Central memory CD8-positive, alpha-beta T cell (primary cell): ENCODE measurements around the gene ZIC1.

ENCODE experiments used
- ATAC-seq: fragments of 150-1000 bp; cut with Tn5 transposase; replicated peaks from 2 replicates; pipeline ENCODE4 v1.10.0; 2022; ENCODE audit warnings: mild to moderate bottlenecking, moderate FRiP score, moderate number of reproducible peaks; ENCODE audit not compliant: poor library complexity, severe bottlenecking; ENCODE audit errors: extremely low read depth
- DNase-seq, 2 donors: peaks; one replicate each; pipeline ENCODE4 v3.0.0; 2021; ENCODE audit warnings: low spot score in 2 of 2
- H3K27ac Mint-ChIP-seq: one replicate; pipeline ENCODE4 v1.8.0; 2022; ENCODE audit warnings: low read depth, mild to moderate bottlenecking, moderate library complexity, mixed read lengths
- H3K27me3 Mint-ChIP-seq: one replicate; pipeline ENCODE4 v1.8.0; 2022; ENCODE audit warnings: mixed read lengths
- H3K36me3 Mint-ChIP-seq: one replicate; pipeline ENCODE4 v1.8.0; 2022; ENCODE audit warnings: mild to moderate bottlenecking, moderate library complexity, mixed read lengths; ENCODE audit not compliant: insufficient read depth
- H3K4me1 Mint-ChIP-seq: one replicate; pipeline ENCODE4 v1.8.0; 2022; ENCODE audit warnings: mixed read lengths
- H3K4me3 Mint-ChIP-seq: one replicate; pipeline ENCODE4 v1.8.0; 2022; ENCODE audit warnings: mild to moderate bottlenecking, moderate library complexity, mixed read lengths
- H3K9me3 Mint-ChIP-seq: one replicate; pipeline ENCODE4 v1.8.0; 2022; ENCODE audit warnings: mixed read lengths

The ZIC1 gene

DNA sequence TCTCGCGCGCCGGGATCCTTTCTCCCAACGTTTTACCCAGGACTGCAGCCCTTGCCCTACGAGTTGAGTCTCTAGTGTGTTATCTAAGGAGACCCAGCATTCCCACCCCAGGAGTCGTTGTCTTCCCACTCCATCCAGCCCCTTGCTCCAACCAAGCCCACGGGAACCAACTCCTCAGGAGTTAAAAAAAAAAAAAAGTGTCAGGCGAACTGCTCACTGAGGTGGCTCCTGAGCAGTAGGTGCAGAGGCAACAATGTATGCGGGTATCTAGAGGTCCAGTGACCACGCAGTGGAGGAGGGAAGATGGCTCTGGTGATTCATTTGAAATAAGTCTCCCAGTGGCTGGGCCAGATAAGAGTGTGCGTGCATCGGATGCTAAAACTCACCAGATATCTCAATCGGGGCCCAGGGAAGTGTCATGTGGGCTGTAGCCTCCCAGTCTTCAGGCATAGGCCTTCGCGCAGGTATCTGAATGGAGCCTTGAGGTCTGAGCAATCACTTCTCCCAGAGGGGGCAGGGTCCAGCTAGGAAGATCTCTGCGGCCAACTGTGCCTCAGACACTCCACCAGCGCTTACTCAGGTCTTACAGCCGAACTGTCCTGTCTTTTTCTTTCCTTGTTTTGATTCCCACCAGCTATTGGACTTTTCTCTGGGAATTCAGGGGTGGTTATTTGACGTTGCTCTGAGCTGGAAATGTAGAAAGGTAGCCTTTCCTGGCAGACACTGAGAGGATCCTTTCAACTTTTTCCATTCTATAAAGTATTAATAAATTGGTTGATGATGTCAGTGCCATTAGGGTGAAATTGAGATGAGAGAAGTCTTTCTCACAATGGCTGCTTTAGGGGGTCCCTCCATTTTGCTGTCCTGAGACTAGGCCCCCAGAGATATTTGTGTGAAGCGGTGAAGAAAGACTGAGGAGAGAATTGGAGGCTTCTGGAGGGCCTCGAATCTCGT is 23.8 kb upstream of the ZIC1 start:
- no peak overlapping the region for H3K27ac Mint-ChIP-seq
- H3K27me3 Mint-ChIP-seq, result peaks cover 92% of the 10 kb centered on the region
- peaks cover 1% of the 10 kb centered on the region for H3K36me3 Mint-ChIP-seq
- peaks cover 6% of the 10 kb centered on the region for H3K9me3 Mint-ChIP-seq
- no peak for ATAC-seq
- no peaks in the 10 kb centered on the region for H3K4me1 Mint-ChIP-seq
- DNase-seq, result no peak
- H3K4me3 Mint-ChIP-seq, result no peak overlapping the region

DNA sequence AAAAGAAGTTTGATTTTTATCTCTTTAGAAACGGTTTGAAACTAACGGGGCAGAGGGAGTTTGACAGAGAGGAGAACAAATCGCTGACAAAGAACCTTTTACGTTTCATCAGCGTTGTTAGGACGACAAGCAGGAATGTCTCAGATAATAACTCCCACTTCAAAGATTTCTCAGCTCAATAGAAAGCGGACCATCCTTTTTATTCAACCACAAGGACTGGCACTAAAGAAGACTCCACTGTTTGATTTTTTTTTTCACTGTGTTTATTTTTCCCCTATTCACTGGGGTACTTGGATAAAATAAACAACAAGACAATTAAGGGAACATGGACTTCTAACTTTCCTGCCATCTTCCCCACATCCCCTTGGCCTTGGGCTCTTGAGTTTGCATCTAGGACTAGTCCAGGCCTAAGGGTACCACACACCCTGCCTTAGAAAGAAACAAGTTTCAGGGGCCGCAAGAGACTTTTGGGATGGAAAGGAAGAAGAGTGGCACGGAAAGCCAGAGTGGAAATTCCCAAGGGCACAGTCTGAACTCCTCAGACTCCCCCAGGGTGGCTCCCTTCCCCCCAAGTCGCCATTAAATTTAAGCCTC is 21.8 kb upstream of the ZIC1 start:
- ATAC-seq, result no peak
- no peak overlapping the region for H3K4me3 Mint-ChIP-seq
- peaks cover 89% of the 10 kb centered on the region for H3K27me3 Mint-ChIP-seq
- no peaks in the 10 kb centered on the region for H3K4me1 Mint-ChIP-seq
- no peak overlapping the region for H3K27ac Mint-ChIP-seq
- H3K36me3 Mint-ChIP-seq, result peaks cover 4% of the 10 kb centered on the region
- H3K9me3 Mint-ChIP-seq, result peaks cover 6% of the 10 kb centered on the region
- DNase-seq, result no peak

DNA sequence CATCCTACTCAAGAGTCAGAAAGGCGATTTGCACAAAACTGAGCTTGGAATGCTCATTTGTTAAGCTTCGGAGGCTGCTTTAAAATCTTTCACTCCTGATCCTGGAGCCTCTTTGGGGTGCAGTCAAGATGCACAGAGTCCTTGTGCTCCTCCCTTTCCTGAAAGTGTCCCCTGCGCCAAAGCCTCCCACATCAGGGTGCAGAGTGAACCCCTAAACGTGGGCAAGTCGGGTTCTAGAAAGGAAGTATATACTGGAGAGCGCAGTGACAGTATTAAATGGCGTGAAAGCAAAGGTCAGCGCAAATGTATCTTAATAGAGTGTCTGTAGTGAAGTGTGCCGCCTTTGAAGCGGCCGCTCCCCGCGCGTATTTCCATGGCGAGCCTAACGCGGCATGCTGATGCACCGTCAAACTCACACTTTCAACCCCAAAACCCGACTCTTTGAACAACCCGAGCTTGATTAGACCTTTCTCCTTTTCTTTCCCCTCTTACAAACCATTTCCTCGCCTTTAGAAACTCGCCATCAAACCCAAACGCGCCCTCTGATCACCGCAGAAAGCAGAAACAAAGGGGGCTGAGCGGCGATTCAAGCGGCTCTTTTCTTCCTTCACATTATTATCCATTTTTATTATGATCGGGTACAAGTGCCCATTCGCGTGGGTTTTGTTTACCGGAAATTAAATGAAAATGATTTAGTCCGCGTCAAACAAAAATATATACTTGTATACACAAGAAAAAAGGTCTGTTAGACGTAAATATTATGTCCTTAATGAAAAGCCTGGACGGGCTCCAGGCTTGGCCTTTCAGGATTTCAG is 21.1 kb upstream of the ZIC1 start:
- peaks cover 6% of the 10 kb centered on the region for H3K9me3 Mint-ChIP-seq
- peaks cover 4% of the 10 kb centered on the region for H3K36me3 Mint-ChIP-seq

DNA sequence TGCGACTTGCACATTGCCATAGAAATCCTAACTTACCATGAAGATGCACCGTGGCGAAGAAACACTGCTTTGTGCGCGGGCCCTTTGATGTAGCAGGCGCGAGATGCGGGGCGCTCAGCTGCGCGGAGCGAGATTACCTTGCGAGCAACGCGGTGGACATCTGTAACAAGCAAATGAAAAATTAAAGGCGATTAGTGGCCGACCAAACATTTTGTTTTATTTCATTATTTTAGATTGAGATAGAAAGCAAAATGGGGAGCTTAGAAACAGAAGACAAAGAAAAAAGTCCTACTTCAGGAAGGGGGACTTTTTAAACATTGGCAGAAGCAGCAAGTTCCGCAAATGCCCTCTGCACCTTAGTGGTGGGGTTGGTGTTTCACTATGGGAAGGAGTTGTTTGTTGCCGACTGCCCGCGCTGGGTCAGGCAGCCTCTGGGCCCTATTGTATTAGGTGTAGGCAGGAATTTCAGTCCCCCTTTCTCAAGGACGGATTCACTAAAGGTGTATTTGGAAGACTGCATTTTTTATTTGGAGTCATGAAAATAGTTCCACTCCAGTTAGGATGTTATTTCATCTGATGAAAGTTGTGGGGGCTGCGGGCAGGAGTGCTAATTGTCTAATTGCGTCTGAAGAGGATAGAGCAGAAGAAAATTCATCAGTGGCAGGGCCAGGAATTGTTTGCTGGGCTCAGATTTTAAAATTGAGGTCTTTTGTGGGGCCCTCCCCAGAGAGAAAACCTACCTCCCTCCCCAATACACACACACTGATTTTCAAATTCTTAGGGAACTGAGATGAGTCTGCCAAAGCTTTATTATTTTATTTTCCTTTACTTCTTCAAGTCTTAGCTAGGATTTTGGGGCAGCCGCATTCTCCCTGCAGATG is 20.2 kb upstream of the ZIC1 start:
- H3K9me3 Mint-ChIP-seq, result peaks cover 6% of the 10 kb centered on the region
- H3K4me3 Mint-ChIP-seq, result no peak overlapping the region
- no peak for DNase-seq
- H3K27me3 Mint-ChIP-seq, result peaks cover 90% of the 10 kb centered on the region
- H3K36me3 Mint-ChIP-seq, result peaks cover 3% of the 10 kb centered on the region
- no peak overlapping the region for H3K27ac Mint-ChIP-seq
- no peak for ATAC-seq
- H3K4me1 Mint-ChIP-seq, result no peaks in the 10 kb centered on the region

More for the DNA sequence above, 21.1 kb upstream of the ZIC1 start:
- no peak for ATAC-seq
- no peak for DNase-seq
- H3K4me1 Mint-ChIP-seq, result no peaks in the 10 kb centered on the region
- H3K27me3 Mint-ChIP-seq, result peaks cover 90% of the 10 kb centered on the region
- H3K4me3 Mint-ChIP-seq, result no peak overlapping the region
- no peak overlapping the region for H3K27ac Mint-ChIP-seq

DNA sequence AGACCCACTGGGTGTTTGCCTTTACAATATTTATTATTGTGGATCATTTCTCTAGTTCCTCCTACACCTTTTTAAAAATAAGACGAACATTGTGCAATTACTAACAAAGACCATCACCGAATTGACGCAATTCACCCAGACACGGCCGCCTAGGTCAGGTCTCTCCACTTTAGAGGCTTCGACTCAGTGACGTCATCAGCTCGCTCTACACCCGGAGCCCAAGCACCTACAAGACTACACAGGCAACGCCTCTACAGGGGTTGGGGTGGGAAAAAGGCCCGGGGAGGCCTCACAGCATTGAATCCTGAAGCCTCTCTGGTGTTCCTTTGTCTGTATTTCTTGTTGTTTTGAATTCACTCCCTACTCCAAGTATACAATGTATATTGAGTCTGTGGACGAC is 19.4 kb upstream of the ZIC1 start:
- no peaks in the 10 kb centered on the region for H3K4me1 Mint-ChIP-seq
- H3K27me3 Mint-ChIP-seq, result peaks cover 90% of the 10 kb centered on the region
- ATAC-seq (no peak), DNase-seq (no peak)
- no peak overlapping the region for H3K27ac Mint-ChIP-seq
- H3K36me3 Mint-ChIP-seq, result peaks cover 3% of the 10 kb centered on the region
- H3K9me3 Mint-ChIP-seq, result peaks cover 6% of the 10 kb centered on the region
- H3K4me3 Mint-ChIP-seq, result no peak overlapping the region

DNA sequence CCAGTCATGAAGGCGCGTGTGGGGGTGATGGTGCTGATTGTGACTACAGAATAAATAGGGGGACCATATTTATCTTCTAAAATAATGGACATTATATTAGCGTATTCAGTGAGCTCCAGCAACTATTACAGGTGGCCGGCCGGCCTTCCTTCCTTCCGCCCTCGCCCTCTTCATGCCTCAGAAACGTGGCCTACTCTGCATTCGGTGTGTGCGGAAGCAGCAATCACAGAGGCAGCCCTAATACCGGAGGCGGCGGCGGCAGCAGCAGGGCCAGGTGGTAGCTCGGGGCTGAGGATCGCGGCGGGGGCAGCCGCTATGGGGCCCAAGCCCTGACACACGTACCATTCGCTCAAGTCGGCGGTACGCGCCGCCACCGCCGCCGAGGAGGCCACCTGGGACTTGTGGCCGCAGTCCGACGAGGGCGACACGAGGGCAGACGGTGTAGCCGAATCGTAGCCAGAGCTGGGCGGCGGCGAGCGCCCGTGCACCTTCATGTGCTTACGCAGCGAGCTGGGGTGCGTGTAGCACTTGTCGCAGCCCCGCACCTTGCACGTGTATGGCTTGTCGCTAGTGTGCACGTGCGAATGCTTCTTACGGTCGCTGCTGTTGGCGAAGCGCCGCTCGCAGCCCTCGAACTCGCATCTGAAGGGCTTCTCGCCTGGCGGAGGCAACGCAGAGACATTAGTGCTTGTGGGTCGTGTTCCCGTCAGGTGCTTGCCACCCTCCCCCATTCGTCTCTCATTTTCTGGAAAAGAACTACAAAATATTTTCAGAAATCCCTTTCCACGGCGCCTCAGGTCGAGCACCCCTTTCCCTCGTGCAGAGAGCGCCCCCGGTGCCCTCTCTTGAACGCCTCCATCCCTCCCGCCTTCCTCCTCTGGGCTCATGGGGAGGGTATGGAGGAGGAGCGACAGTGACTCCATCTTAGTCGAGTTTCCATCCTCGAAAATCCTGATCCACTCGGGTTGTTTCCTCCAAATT is 18.3 kb upstream of the ZIC1 start:
- no peak overlapping the region for H3K4me3 Mint-ChIP-seq
- H3K4me1 Mint-ChIP-seq, result no peaks in the 10 kb centered on the region

DNA sequence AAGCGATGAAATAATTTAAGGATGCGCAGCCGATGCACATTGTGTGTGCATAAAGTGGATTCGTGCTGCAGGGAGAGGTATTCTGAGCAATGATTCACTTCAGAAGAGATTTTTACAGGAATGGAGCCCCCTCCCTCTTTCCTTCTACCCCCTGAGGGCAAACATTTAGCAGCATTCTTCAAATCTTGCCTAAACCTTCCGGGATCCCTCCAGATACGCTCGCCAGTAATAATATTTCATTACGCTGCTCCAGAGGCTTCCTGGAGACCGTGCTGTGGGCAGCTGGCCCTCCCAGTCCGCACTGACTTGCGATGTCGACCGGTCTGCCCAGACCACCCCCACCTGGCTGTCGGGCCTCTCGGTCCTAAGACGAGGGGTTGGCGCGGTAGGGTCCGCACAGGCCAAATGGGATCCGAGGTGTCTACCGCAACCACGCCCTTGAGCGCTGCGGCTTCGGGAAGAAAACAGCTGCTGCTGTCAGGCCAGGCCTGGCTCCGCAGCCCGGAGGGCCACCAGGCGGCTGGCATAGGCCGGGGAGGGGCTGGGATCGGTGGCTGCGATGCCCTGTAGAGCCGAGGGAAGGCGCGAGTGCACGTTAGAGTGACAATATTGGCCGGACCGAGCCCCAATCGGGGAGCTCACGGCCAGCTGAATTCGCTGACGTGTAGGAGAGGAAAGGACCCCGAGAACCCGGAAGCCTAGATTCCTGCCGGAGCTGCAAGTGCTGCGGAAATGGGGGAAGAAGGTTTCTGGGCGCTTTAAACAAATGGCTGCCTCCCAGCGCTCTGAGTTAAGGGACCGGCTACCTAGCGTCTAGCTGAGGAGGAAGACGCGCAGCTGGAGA is 17.2 kb upstream of the ZIC1 start:
- Mint-ChIP-seq H3K4me3 (no peak overlapping the region), H3K27ac (no peak overlapping the region), H3K9me3 (peaks cover 6% of the 10 kb centered on the region), H3K4me1 (no peaks in the 10 kb centered on the region), H3K27me3 (peaks cover 83% of the 10 kb centered on the region), H3K36me3 (peaks cover 3% of the 10 kb centered on the region)
- ATAC-seq (no peak), DNase-seq (no peak)

More for the DNA sequence above, 18.3 kb upstream of the ZIC1 start:
- H3K9me3 Mint-ChIP-seq, result peaks cover 6% of the 10 kb centered on the region
- no peak for ATAC-seq
- H3K36me3 Mint-ChIP-seq, result peaks cover 3% of the 10 kb centered on the region
- H3K27me3 Mint-ChIP-seq, result peaks cover 89% of the 10 kb centered on the region
- no peak overlapping the region for H3K27ac Mint-ChIP-seq
- no peak for DNase-seq

DNA sequence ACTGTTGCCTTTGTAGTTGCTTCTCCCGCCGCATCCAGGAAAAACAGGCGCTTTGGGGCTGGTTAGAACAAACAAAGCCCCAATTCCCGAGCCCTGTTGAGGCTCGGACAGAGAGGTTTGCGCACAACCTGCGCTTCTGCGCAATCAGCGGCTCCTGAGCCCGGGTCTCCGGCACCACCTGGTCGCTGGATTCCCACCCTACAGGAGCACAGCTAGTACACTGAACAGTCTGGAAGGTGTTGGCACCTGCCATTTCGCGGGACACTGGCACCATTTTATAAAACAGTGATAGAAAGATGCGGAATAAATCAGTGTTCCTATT is 16.6 kb upstream of the ZIC1 start:
- Mint-ChIP-seq H3K27me3 (peaks cover 83% of the 10 kb centered on the region), H3K9me3 (peaks cover 6% of the 10 kb centered on the region), H3K4me1 (no peaks in the 10 kb centered on the region), H3K36me3 (peaks cover 3% of the 10 kb centered on the region), H3K27ac (no peak overlapping the region), H3K4me3 (no peak overlapping the region)
- DNase-seq (no peak), ATAC-seq (no peak)

DNA sequence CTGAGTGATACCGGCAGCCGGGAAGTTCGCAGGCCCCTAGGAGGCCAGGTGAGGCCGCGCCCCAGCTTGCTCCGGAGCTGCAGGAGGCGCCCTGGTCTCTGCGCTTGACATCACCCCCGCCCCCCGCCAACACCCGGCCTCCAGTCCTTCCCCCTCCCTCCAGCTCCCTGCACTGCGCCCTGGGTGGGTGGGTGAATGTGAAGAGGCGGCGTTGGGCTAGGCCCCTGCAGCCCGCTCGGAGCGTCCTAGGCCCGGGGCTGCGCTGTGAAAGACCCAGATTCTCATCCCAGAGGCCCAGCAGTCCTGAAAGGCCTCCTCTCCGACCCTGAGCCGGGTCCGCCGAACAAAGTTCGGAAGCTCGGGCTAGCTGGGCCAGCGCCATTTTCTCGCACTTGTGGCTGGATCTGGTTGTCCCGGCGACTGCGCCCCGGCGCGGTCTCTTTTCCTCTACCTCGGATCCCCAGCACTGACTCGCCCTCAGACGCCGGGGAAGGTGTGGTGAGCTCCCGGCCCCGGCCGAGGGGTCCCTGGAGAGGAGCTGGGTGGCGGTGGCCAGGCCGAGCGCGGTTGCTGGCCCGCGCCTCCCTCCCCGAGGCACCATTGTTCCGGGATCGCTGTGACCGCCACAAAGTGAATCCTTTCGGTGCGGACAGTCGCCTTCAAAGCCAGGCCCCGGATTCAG is 15.8 kb upstream of the ZIC1 start:
- Mint-ChIP-seq H3K27me3 (peaks cover 82% of the 10 kb centered on the region), H3K4me3 (no peak overlapping the region), H3K27ac (no peak overlapping the region), H3K9me3 (peaks cover under 1% of the 10 kb centered on the region), H3K4me1 (no peaks in the 10 kb centered on the region), H3K36me3 (peaks cover 3% of the 10 kb centered on the region)
- ATAC-seq, result no peak
- no peak for DNase-seq
